HG02610 (cell line): ENCODE measurements around the gene RHEB.

ENCODE experiments used
- ATAC-seq: cut with Tn5 transposase; IDR thresholded peaks from one replicate; pipeline ENCODE4 v1.9.1; 2021; ENCODE audit warnings: mild to moderate bottlenecking, moderate library complexity; ENCODE audit not compliant: unreplicated experiment

The RHEB gene

GRCh38 chr7:151481650-151482505 lies 37.8 kb downstream of the RHEB start:
- peak; percentile 58 for ATAC-seq

GRCh38 chr7:151477867-151478266 lies 41.8 kb downstream of the RHEB start:
- ATAC-seq, result no peak

GRCh38 chr7:151472644-151473380 lies 46.9 kb downstream of the RHEB start:
- ATAC-seq, result peak; percentile 33

GRCh38 chr7:151470711-151471110 lies 49.0 kb downstream of the RHEB start:
- ATAC-seq, result no peak

- no peak for ATAC-seq
Observed at GRCh38 chr7:151469281-151469680, 50.4 kb downstream of the RHEB start.

- no peak for ATAC-seq
Observed at GRCh38 chr7:151468217-151469018, 51.3 kb downstream of the RHEB start.

GRCh38 chr7:151465169-151465568 lies 54.5 kb downstream of the RHEB start:
- ATAC-seq, result no peak

GRCh38 chr7:151462306-151462779 lies 57.4 kb downstream of the RHEB start:
- no peak for ATAC-seq

GRCh38 chr7:151461942-151462230 lies 57.8 kb downstream of the RHEB start:
- no peak for ATAC-seq

GRCh38 chr7:151461096-151461941 lies 58.4 kb downstream of the RHEB start:
- ATAC-seq, result no peak

GRCh38 chr7:151460474-151460855 lies 59.2 kb downstream of the RHEB start:
- no peak for ATAC-seq

- no peak for ATAC-seq
Observed at GRCh38 chr7:151459726-151460473, 59.8 kb downstream of the RHEB start.

GRCh38 chr7:151457534-151457933 lies 62.2 kb downstream of the RHEB start:
- no peak for ATAC-seq

- ATAC-seq, result no peak
Observed at GRCh38 chr7:151456782-151457181, 62.9 kb downstream of the RHEB start.

- ATAC-seq, result no peak
Observed at GRCh38 chr7:151456276-151456675, 63.4 kb downstream of the RHEB start.

GRCh38 chr7:151455690-151456089 lies 64.0 kb downstream of the RHEB start:
- ATAC-seq, result no peak

- no peak for ATAC-seq
Observed at GRCh38 chr7:151454932-151455530, 64.7 kb downstream of the RHEB start.

GRCh38 chr7:151454305-151454704 lies 65.4 kb downstream of the RHEB start:
- no peak for ATAC-seq

GRCh38 chr7:151453326-151453791 lies 66.3 kb downstream of the RHEB start:
- no peak for ATAC-seq
